OCI-LY3 (cell line): ENCODE data around the gene CIAPIN1.
A peak's percentile ranks its signal among the peaks of the same experiment; 100 is the strongest.

Experiments
- H2AFZ ChIP-seq: fragments of 200-600, 300-600 bp; shearing (Covaris generic); 2 replicates; pipeline ENCODE4 v1.6.0; 2014; ENCODE audit warnings: antibody characterized with exemption, low read depth, low read length
- H3K27ac ChIP-seq: fragments of 200-600, 300-600 bp; sonication (generic); 2 replicates; pipeline ENCODE4 v1.5.1; 2014; ENCODE audit warnings: mild to moderate bottlenecking, low read length, moderate library complexity, mixed read lengths
- H3K27me3 ChIP-seq: fragments of 200-600, 300-600 bp; sonication (generic); 2 replicates; pipeline ENCODE4 v1.6.1; 2014; ENCODE audit warnings: low read depth, low read length, mixed read lengths
- H3K36me3 ChIP-seq: fragments of 200-600, 300-600 bp; sonication (generic); replicated peaks from 2 replicates; pipeline ENCODE3; 2014; ENCODE audit warnings: low read depth, low read length, mixed read lengths
- H3K4me1 ChIP-seq: fragments of 300-600, 200-600 bp; sonication (generic); 2 replicates; pipeline ENCODE4 v1.6.1; 2014; ENCODE audit warnings: low read length, mixed read lengths
- H3K4me2 ChIP-seq: fragments of 200-600, 300-600 bp; sonication (generic); 2 replicates; pipeline ENCODE4 v1.6.1; 2014; ENCODE audit warnings: low read length, mixed read lengths
- H3K4me3 ChIP-seq: fragments of 300-600, 200-600 bp; sonication (generic); 2 replicates; pipeline ENCODE4 v1.5.1; 2014; ENCODE audit warnings: antibody characterized with exemption, mild to moderate bottlenecking, low read length, moderate library complexity
- H3K79me2 ChIP-seq: fragments of 300-600, 200-600 bp; shearing (Covaris generic); 2 replicates; pipeline ENCODE4 v1.6.1; 2014; ENCODE audit warnings: mild to moderate bottlenecking, low read length, mixed read lengths
- H3K9ac ChIP-seq: fragments of 300-600, 200-600 bp; shearing (Covaris generic); 2 replicates; pipeline ENCODE4 v1.6.0; 2014; ENCODE audit warnings: mild to moderate bottlenecking, low read length, moderate library complexity
- H3K9me3 ChIP-seq: fragments of 200-600, 300-600 bp; shearing (Covaris generic); 2 replicates; pipeline ENCODE4 v1.6.1; 2014; ENCODE audit warnings: low read length, mixed read lengths; ENCODE audit not compliant: insufficient read depth
- H4K20me1 ChIP-seq: fragments of 200-600, 300-600 bp; sonication (generic); 2 replicates; pipeline ENCODE4 v1.6.1; 2016; ENCODE audit warnings: low read length, mixed read lengths; ENCODE audit not compliant: insufficient read depth
- CTCF ChIP-seq: fragments of 200-600, 300-600 bp; sonication (generic); IDR thresholded peaks from 2 replicates; pipeline ENCODE4 v1.5.1; 2014; ENCODE audit warnings: antibody characterized with exemption, low read length, low read depth
- EZH2phosphoT487 ChIP-seq: fragments of 200-600 bp; shearing (Covaris generic); IDR thresholded peaks from 2 replicates; pipeline ENCODE4 v1.6.1; 2018; ENCODE audit warnings: antibody characterized with exemption, mixed run types, low read depth

The CIAPIN1 gene

GRCh38 chr16:57387598-57388354 lies 59.4 kb downstream of the CIAPIN1 start:
- H2AFZ ChIP-seq = no peak overlapping the region
- H3K4me2 ChIP-seq = peak overlapping the region; percentile 75
- H3K4me1 ChIP-seq = peaks cover 83% of the 10 kb centered on the region
- H3K9ac ChIP-seq = peak overlapping the region; percentile 68
- no peaks in the 10 kb centered on the region for H3K36me3 ChIP-seq
- no peaks in the 10 kb centered on the region for H4K20me1 ChIP-seq
- peak overlapping the region; percentile 50 for H3K4me3 ChIP-seq
- H3K27ac ChIP-seq = peak overlapping the region; percentile 89
- TF ChIP-seq EZH2phosphoT487 = no peak
- no peak for TF ChIP-seq CTCF
- H3K27me3 ChIP-seq = no peaks in the 10 kb centered on the region
- no peaks in the 10 kb centered on the region for H3K9me3 ChIP-seq
- no peaks in the 10 kb centered on the region for H3K79me2 ChIP-seq

GRCh38 chr16:57386381-57386951 lies 60.7 kb downstream of the CIAPIN1 start:
- peak overlapping the region; percentile 49 for H3K4me2 ChIP-seq
- H3K36me3 ChIP-seq = no peaks in the 10 kb centered on the region
- no peaks in the 10 kb centered on the region for H3K9me3 ChIP-seq
- TF ChIP-seq CTCF (no peak), EZH2phosphoT487 (no peak)
- no peak overlapping the region for H3K4me3 ChIP-seq
- peaks cover 96% of the 10 kb centered on the region for H3K4me1 ChIP-seq
- H3K9ac ChIP-seq = peak overlapping the region; percentile 49
- peak overlapping the region; percentile 89 for H3K27ac ChIP-seq
- peak overlapping the region; percentile 72; the same call in 1 of the 2 replicates for H2AFZ ChIP-seq
- no peaks in the 10 kb centered on the region for H3K27me3 ChIP-seq
- H4K20me1 ChIP-seq = no peaks in the 10 kb centered on the region
- no peaks in the 10 kb centered on the region for H3K79me2 ChIP-seq

- H3K27me3 ChIP-seq = no peaks in the 10 kb centered on the region
- H4K20me1 ChIP-seq = no peaks in the 10 kb centered on the region
- no peak overlapping the region for H3K4me2 ChIP-seq
- H3K36me3 ChIP-seq = no peaks in the 10 kb centered on the region
- no peak for TF ChIP-seq EZH2phosphoT487
- TF ChIP-seq CTCF = no peak
- H3K27ac ChIP-seq = peak overlapping the region; percentile 89
- H3K4me1 ChIP-seq = peaks cover 100% of the 10 kb centered on the region
- no peaks in the 10 kb centered on the region for H3K9me3 ChIP-seq
- H3K9ac ChIP-seq = peak overlapping the region; percentile 61; the same call in 1 of the 2 replicates
- H3K79me2 ChIP-seq = no peaks in the 10 kb centered on the region
- no peak overlapping the region for H2AFZ ChIP-seq
- no peak overlapping the region for H3K4me3 ChIP-seq
Observed at GRCh38 chr16:57385083-57385482, 62.1 kb downstream of the CIAPIN1 start.

GRCh38 chr16:57384248-57385070 lies 62.7 kb downstream of the CIAPIN1 start:
- TF ChIP-seq EZH2phosphoT487 = no peak
- no peak for TF ChIP-seq CTCF
- peaks cover 100% of the 10 kb centered on the region for H3K4me1 ChIP-seq
- H3K9me3 ChIP-seq = no peaks in the 10 kb centered on the region
- H3K4me3 ChIP-seq = peak overlapping the region; percentile 13; the same call in 1 of the 2 replicates
- H3K4me2 ChIP-seq = peak overlapping the region; percentile 61
- peak overlapping the region; percentile 89 for H3K27ac ChIP-seq
- H3K36me3 ChIP-seq = no peaks in the 10 kb centered on the region
- peak overlapping the region; percentile 61 for H3K9ac ChIP-seq
- peak overlapping the region; percentile 1; the same call in 1 of the 2 replicates for H2AFZ ChIP-seq
- H3K79me2 ChIP-seq = no peaks in the 10 kb centered on the region
- no peaks in the 10 kb centered on the region for H3K27me3 ChIP-seq
- no peaks in the 10 kb centered on the region for H4K20me1 ChIP-seq
